GM19351 (cell line): Measurements from ENCODE around the gene PLD1.
A peak's percentile ranks its signal among the peaks of the same experiment; 100 is the strongest.
"Not testable (repeated sequence)": the region's sequence is repeated elsewhere in the genome, so short reads cannot be mapped to it uniquely, and the experiment has no call there.

ENCODE experiments used
- ATAC-seq: cut with Tn5 transposase; IDR thresholded peaks from one replicate; pipeline ENCODE4 v1.9.1; 2021; ENCODE audit warnings: mild to moderate bottlenecking, moderate library complexity; ENCODE audit not compliant: unreplicated experiment

The PLD1 gene, protein sequence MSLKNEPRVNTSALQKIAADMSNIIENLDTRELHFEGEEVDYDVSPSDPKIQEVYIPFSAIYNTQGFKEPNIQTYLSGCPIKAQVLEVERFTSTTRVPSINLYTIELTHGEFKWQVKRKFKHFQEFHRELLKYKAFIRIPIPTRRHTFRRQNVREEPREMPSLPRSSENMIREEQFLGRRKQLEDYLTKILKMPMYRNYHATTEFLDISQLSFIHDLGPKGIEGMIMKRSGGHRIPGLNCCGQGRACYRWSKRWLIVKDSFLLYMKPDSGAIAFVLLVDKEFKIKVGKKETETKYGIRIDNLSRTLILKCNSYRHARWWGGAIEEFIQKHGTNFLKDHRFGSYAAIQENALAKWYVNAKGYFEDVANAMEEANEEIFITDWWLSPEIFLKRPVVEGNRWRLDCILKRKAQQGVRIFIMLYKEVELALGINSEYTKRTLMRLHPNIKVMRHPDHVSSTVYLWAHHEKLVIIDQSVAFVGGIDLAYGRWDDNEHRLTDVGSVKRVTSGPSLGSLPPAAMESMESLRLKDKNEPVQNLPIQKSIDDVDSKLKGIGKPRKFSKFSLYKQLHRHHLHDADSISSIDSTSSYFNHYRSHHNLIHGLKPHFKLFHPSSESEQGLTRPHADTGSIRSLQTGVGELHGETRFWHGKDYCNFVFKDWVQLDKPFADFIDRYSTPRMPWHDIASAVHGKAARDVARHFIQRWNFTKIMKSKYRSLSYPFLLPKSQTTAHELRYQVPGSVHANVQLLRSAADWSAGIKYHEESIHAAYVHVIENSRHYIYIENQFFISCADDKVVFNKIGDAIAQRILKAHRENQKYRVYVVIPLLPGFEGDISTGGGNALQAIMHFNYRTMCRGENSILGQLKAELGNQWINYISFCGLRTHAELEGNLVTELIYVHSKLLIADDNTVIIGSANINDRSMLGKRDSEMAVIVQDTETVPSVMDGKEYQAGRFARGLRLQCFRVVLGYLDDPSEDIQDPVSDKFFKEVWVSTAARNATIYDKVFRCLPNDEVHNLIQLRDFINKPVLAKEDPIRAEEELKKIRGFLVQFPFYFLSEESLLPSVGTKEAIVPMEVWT

DNA sequence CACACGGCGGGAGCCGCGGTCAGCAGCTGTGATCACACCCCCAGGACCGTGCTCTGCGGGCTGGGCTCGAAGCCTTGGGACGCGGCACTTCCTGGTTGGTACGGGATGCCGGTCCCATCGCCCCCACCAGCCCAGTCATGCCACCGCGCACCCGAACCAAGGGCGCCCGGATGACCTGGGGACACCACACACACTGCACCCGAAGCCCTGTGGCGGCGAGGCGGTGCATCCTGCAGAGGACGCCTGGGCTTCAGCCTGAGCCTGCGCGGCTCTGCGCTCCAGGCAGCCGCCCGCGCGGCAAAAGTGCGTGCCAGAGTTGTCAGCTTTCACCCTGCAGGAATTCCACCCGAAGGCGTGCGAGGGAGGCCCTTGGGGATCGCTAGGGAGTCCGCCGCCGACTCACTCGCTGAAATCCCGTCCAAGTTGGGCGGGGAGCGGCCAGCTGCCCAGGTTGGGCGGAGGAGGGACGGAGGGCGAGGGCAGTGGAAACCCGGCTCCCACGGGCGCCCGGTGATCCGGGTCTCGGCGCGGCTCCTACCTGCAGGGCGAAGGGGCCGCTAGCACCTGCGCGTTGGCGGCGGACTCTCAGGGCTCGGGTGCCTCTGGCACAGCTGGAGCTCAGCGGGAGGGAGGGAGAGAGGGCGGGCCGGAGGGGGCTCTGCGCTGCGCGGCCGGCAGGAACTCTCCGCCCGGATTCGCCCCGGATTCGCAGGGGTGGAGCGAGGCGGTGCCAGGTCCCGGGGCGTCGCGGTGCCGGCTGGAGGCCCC, at the start of gene PLD1:
Gene PLD1 (minus strand): TSS at position 623 of the 768 bp plus-strand sequence. CDS start 72,432 bp downstream, outside the sequence.
- ATAC-seq: peak; percentile 57

- not testable (repeated sequence) for ATAC-seq
Measured at GRCh38 chr3:171858770-171859169, 48.5 kb upstream of the PLD1 start.

- ATAC-seq: no peak
Measured at GRCh38 chr3:171854649-171855305, 44.5 kb upstream of the PLD1 start.

DNA sequence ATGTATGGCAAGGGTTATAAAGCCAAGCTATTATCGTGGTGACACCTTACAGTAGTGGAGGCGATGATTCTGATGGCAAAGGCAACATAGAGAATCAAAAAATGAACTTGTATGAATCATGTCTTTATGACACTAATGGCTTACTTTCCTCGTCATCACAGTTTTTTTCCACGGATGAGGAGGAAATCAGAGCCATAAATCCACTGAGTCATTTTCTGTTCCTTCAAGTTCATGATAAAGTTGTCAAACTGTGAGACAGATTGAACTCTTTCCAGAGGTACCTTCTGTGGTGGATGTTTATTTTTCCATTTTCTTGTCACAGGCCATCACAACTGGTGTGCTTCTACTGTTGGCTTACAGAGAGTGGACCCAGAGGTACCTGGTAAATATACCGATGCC, 41.4 kb upstream of the PLD1 start:
- ATAC-seq: no peak

DNA sequence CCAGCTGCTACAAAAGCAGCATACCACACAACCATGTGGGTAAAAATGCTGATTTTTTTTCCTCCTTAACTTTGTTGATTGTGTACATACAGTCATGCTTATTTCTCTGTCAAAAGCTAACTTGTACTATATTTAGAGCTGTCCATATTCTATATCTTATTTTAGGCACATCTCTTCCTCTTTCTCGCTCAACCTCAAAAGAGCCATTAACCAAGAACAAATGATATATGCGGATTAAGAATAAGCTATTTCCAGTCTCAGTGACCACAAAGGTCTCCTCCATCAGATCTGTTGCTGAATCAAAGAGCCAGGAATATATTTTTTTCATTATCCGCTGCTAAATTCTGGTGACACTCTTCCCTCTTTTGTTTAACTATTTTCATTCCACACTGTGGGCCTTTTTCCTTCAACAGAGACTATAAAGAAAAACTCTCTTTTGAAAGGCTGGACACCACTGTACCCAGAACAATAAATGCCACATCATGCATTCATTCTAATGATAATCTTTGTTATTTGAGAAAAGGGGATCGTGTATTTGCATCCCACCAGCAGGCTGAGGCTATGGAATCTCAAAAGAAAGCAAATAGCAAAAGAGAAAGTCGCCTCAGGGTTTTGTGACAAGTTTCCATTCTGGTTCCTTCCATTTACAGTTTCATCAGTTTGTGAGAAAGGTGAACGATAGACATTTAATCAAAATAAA, 40.8 kb upstream of the PLD1 start:
- no peak for ATAC-seq

DNA sequence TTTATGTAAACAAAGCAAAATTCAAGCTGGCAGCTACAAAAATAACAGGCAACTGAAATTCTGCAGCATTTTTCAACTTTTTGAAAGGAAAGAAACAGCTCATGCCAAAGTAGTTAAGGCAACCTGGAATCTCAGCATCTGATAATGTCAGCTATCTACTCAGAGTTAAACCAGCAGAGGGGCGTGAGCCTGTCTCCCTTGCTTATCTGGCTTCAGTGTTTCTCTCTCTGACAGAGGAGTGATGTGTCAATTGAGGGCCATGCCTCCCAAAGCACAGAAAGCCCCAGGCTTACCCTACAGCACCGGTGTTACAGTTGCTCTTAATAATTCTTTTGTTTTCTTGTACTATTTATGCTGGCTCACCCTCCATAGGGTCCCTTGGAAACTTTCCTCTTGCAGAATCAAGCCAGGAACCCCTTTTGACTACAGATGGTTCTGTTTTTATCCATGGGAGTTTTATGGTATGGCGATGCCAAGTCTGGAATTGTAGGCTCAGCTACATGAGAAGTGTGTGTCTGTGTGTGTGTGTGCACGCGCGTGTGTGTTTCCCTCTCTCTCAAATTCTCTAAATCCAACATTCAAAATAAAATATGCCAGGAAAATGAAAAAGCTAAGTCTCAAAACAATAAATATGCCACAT, 40.2 kb upstream of the PLD1 start:
- no peak for ATAC-seq

DNA sequence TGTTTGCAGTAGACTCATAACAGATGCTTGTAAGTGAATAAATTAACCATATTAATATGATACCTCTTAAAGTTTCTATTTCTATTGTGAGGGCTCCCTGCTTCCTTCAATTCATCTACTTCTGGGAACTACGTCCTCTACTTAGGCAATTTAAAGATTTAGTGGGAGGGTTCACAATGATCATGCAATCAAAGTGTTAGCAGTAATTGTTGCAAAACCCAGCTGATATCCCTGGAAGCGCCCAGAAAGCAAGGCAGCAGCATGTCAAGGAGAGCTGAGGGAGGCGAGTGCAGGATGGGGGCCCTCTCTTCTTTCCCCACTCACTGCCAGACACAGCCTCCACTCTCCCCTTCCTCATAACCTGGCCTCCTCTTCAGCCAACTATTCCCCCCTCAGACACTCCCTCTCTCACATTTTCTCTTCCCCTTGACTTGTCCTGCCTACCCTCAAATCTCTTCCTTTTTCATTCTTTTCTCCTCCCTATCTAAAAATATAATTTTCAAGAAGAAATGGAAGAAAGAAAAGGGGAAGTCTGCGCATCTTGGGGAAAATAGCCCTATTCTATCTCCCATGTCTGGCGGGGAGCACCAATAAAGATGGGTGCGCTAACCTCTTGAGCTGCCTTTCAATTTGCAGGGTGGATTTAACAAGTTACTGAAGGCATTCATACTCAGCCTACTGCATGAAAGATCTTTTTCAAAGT, 39.5 kb upstream of the PLD1 start:
- no peak for ATAC-seq

DNA sequence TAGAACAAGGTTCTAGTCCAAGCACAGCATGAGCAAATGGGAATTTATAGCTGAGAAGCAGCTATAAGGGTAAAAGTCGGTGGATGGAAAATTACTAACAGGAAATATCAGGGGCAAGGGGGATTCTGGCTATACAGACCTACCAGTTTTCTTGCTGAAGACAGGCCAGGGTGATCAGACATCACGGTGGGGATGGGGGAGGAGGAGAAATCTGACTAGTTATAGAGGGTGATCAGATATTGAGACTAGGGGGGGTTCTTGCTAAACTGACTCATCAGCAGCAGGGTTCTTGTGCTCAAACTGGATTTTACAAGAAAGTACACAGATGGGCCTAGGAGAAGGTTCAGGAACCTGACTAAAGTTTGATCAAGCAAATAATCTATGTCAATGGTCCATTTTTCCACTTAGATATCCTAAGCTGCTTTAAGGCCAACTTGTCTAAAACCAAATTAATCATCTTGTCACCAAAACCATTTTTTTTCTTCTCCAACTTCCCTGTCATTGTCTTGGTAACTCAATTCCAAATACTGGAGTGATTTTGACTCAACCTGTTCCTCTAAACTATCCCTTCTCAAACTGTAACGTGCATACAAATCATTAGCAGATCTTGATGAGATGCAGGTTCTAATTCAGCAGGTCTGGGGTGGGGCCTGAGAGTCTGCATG, 37.4 kb upstream of the PLD1 start:
- ATAC-seq: no peak

- no peak for ATAC-seq
Measured at GRCh38 chr3:171847133-171847532, 36.9 kb upstream of the PLD1 start.

GRCh38 chr3:171846597-171846996, 36.3 kb upstream of the PLD1 start:
- ATAC-seq: peak; percentile 100

DNA sequence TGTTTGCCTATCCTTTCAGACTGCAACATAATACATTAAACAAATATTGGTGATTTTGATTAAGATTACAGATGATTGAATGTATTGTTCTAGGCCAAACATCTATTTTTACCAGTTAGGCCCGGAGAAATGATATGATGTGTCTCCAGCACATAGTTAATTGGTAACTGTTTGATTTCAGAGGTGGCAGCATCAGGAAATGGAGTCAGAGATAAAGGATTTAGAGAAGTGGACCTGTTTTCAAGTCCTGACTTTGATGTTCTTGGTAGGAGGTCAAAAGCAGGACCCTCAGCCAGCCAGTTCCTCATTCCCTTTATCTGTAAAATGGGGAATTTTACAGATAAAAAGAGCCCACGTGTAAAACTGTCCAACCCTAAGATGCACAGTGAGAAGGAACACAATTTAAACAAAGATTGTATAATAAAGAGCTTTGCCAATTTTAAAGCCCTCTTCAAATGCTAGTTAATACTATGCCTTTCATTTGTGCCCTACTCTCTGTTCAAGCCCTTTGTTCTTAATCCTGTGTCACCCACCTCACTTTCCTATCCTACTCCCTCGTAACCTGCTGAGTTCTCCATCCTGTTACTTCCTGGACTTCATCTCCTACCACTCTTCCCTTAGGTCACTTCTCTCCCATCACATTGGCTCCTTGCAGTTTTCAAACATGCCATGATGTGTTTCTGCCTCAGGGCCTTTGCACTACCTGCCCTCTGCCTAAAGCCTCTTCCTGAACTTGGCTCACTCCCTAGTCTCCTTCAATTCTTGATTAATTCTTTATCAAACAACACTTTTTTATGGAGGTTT, 35.4 kb upstream of the PLD1 start:
- ATAC-seq: no peak

DNA sequence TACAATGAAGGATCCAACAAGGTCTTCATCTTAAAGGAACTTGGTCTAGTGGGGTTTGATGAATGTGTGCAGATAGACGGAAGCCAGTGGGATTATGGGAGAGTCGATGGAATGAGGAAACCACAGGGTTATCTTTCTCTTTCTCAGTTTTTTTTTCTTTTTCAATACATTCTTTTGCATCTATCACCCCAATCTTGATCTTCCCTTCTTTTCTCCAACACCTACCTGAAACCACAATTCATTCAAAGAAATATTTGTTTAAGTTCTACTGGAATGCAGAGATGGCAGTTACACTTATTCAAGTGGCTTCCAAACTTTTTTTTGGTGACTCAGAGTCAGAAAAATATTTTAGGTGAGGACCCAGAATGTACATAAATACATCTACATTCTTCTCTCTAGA, 34.6 kb upstream of the PLD1 start:
- ATAC-seq: no peak

DNA sequence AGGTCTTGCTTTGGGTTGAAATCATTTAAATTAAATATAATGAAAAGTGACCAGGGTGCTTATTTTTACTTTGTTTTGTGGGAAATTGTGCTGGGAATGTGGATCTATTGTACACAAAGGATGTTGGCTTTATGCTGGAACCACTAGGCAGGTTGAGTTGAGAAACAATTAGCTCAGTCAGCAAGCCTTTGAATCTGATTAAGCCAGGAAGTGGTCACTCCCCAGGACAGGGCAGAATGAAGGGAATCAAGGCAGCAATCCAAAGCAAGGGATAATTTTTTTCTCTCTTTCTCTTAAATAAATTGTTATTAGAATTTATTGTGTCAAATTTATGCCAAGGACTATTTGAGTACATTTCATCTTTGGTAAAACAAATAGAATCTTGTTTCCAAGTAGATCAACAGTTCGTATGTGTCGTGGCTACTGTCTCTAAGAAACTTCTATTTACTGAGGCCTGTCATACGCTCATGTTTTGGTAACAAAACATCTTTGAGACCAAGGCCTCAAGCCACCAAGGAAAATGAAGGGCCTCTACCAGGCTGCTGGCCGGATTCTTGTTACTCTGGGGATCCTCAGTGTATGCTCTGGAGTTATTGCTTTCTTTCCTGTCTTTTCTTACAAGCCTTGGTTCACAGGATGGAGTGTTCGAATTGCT, 32.7 kb upstream of the PLD1 start, which contains the start of gene TMEM212:
Gene TMEM212 (plus strand): TSS at position 486 of the 655 bp plus-strand sequence. CDS start 35 bp downstream, at position 521.
- ATAC-seq: no peak

DNA sequence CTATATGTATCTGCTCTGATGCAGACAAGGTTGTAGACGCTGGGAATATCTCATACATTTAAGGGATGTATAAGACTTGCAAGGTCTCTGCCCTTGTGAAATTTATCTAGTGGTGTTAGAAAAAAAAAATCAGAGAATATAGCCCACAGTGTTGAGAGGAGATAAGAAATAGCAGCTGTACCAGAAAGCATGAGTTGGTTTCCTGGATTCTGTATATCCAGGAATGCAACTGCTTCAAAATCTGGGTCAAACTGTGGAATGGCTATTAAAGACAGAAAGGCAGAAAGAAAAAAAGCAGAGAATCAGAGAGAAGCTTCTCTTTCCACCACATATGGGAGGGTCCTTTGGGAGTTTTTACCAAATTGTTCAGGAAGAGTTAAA, 31.3 kb upstream of the PLD1 start:
- no peak for ATAC-seq

GRCh38 chr3:171840811-171841619, 30.7 kb upstream of the PLD1 start:
- no peak for ATAC-seq

- ATAC-seq: no peak
Measured at GRCh38 chr3:171840445-171840810, 30.1 kb upstream of the PLD1 start.
